Measurements from ENCODE around the gene SLC36A1.

DNA sequence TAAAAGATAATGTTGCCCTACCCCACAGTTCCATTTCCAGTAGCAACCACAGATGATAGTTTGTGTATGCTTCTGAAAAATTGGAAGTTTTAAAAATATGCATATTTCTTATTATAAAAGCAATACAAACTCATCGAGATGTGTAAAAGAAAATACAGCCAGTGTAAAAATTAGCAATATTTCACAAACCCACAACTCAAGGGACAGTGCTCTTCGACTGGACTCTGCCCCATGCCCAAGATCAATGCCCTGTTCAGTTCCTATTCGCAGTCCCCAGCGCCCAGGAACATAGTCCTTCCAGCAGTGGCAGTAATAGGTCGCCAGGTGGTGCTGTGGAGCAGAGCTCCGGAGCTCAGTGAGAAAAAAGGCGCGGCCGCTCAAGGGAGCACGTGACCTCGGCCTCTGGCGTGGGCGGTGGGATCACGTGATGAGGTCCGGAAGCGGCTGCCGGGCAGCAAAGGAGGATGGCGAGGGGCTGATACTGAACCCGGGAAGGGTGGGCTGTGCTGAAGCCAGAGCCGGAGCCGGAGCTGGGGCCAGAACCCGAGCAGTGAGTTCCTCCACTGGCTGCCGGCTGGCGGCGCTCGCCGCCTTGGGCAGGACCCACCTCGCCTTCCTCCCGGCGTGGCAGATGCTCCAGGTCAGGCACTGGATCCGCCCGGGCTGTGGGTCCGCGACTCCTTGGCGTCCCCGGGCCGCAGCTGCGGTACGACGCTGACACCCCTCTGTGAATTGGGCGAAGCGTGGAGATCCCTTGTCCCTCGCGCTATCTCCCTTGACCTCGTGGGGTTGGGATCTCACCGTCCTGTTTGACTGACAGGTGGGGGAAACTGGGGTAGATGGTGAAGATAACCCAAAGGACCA lies at the start of gene SLC36A1:
- TF ChIP-seq TCF7L2 (IDR thresholded peaks at IDR 0.05; ENCODE audit: borderline replicate concordance, extremely low read depth, insufficient read depth, insufficient read length) (peak; percentile 91), POLR2AphosphoS5 (IDR thresholded peaks at IDR 0.05; ENCODE audit: low read depth, low read length) (peak; percentile 67), CTCF (IDR thresholded peaks at IDR 0.05 in 2 of 3, conservative IDR thresholded peaks at IDR 0.05 in 1 of 3; ENCODE audit: borderline replicate concordance in 1 of 3, insufficient read depth in 1 of 3, low read depth in 2 of 3, low read length in 2 of 3) (peak; percentile 92 to 96 (median 94)), EZH2phosphoT487 (IDR thresholded peaks at IDR 0.05; ENCODE audit: borderline replicate concordance) (no peak), ZBTB33 (IDR thresholded peaks at IDR 0.05; ENCODE audit: extremely low read depth, insufficient replicate concordance, low read length) (no peak), POLR2A (IDR thresholded peaks at IDR 0.05; ENCODE audit: borderline replicate concordance, extremely low read depth, insufficient read depth, insufficient read length) (peak; percentile 59), REST (IDR thresholded peaks at IDR 0.05; ENCODE audit: low read depth) (no peak), EGR1 (IDR thresholded peaks at IDR 0.05; ENCODE audit: low read depth) (peak; percentile 100), SP1 (IDR thresholded peaks at IDR 0.05; ENCODE audit: low read depth) (no peak), FOSL1 (IDR thresholded peaks at IDR 0.05; ENCODE audit: low read depth) (no peak), CEBPB (IDR thresholded peaks at IDR 0.05; ENCODE audit: low read depth) (no peak), EZH2 (IDR thresholded peaks at IDR 0.05) (no peak)
- TF ChIP-seq, protein P1, sequence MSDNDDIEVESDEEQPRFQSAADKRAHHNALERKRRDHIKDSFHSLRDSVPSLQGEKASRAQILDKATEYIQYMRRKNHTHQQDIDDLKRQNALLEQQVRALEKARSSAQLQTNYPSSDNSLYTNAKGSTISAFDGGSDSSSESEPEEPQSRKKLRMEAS (IDR thresholded peaks at IDR 0.05) = peak; percentile 91

All from HCT116 (cell line).